ENCODE results near the gene BBX. TPM values are rescaled to one million over a fixed set of nuclear protein-coding genes. Genes with fewer than 3 reads are reported as not detected.

Gene BBX
- polyA plus RNA-seq, 1 experiment: 46.1 TPM

- CTCF ChIA-PET: interaction anchor here (2.0 kb wide), 1 partner anchor 277 kb away, joined by 5 read pairs; no protein-coding TSS in a partner anchor
These were observed 25.8 kb downstream of the BBX start for GRCh38 chr3:107548601-107549000.

GRCh38 chr3:107555359-107555758 is 32.6 kb downstream of the BBX start:
- no peaks in the 10 kb centered on the region for H3K9me3 ChIP-seq (ENCODE audit: control insufficient read depth, insufficient read depth, low read length)
- DNase-seq (ENCODE audit: low read depth, low spot score): no peak
- no peak overlapping the region for H3K4me3 ChIP-seq (ENCODE audit: low read depth, low read length)
- TF ChIP-seq CTCF (IDR thresholded peaks at IDR 0.05; ENCODE audit: low read depth, low read length): no peak
- CTCF ChIA-PET: interaction anchor here (1.4 kb wide), 1 partner anchor 19 kb away, joined by 6 read pairs; no protein-coding TSS in a partner anchor
- POLR2A ChIA-PET: no interaction called here
- H3K27ac ChIP-seq (ENCODE audit: low read depth, low read length): no peak overlapping the region
- no peaks in the 10 kb centered on the region for H3K27me3 ChIP-seq (ENCODE audit: control insufficient read depth, insufficient read depth, low read length)

More at GRCh38 chr3:107548601-107549000, 25.8 kb downstream of the BBX start:
- Histone ChIP-seq H3K9me3 (ENCODE audit: control insufficient read depth, insufficient read depth, low read length) (no peaks in the 10 kb centered on the region), H3K27me3 (ENCODE audit: control insufficient read depth, insufficient read depth, low read length) (no peaks in the 10 kb centered on the region), H3K27ac (ENCODE audit: low read depth, low read length) (no peak overlapping the region), H3K4me3 (ENCODE audit: low read depth, low read length) (no peak overlapping the region)
- TF ChIP-seq CTCF (IDR thresholded peaks at IDR 0.05; ENCODE audit: low read depth, low read length): no peak
- POLR2A ChIA-PET: no interaction called here
- DNase-seq (ENCODE audit: low read depth, low spot score): no peak

- DNase-seq (ENCODE audit: low read depth, low spot score): no peak
- no peaks in the 10 kb centered on the region for H3K27me3 ChIP-seq (ENCODE audit: control insufficient read depth, insufficient read depth, low read length)
- H3K4me3 ChIP-seq (ENCODE audit: low read depth, low read length): no peak overlapping the region
- H3K9me3 ChIP-seq (ENCODE audit: control insufficient read depth, insufficient read depth, low read length): no peaks in the 10 kb centered on the region
- ChIA-PET CTCF (interaction anchor here (1.0 to 1.5 kb wide), 4 partner anchors 17 to 286 kb away, joined by 3 to 5 read pairs (median 4); no protein-coding TSS in a partner anchor), POLR2A (no interaction called here)
- no peak for TF ChIP-seq CTCF (IDR thresholded peaks at IDR 0.05; ENCODE audit: low read depth, low read length)
- H3K27ac ChIP-seq (ENCODE audit: low read depth, low read length): no peak overlapping the region
These were observed 35.0 kb downstream of the BBX start for GRCh38 chr3:107557743-107558142.

- CTCF ChIA-PET: interaction anchor here (1.1 to 1.2 kb wide), 2 partner anchors 131 to 325 kb away, joined by 3 to 4 read pairs; no protein-coding TSS in a partner anchor
- no peak overlapping the region for H3K4me3 ChIP-seq (ENCODE audit: low read depth, low read length)
These were observed 37.4 kb downstream of the BBX start for GRCh38 chr3:107560166-107560565.

More at GRCh38 chr3:107560166-107560565, 37.4 kb downstream of the BBX start:
- no peaks in the 10 kb centered on the region for H3K27me3 ChIP-seq (ENCODE audit: control insufficient read depth, insufficient read depth, low read length)
- POLR2A ChIA-PET: no interaction called here
- TF ChIP-seq CTCF (IDR thresholded peaks at IDR 0.05; ENCODE audit: low read depth, low read length): no peak
- DNase-seq (ENCODE audit: low read depth, low spot score): no peak
- H3K9me3 ChIP-seq (ENCODE audit: control insufficient read depth, insufficient read depth, low read length): no peaks in the 10 kb centered on the region
- H3K27ac ChIP-seq (ENCODE audit: low read depth, low read length): no peak overlapping the region
